Limb (tissue), 2 donors: ENCODE data around the gene C1QL1.

Experiments used
- DNase-seq, 2 donors: peaks; one replicate each; pipeline ENCODE4 v3.0.0-alpha.2; 2016; ENCODE audit errors: extremely low spot score in 2 of 2

Gene C1QL1

GRCh38 chr17:44915862-44916780 is 52.0 kb downstream of the C1QL1 start:
- no peak for DNase-seq

- no peak for DNase-seq
Measured at GRCh38 chr17:44915321-44915726, 52.8 kb downstream of the C1QL1 start, which contains the start of gene GFAP. GFAP (minus strand) TSS chr17:44915500; CDS start chr17:44915486, 14 bp downstream.

- no peak for DNase-seq
Measured at GRCh38 chr17:44914698-44915271, 53.3 kb downstream of the C1QL1 start.

- DNase-seq: no peak
Measured at GRCh38 chr17:44914148-44914547, 54.0 kb downstream of the C1QL1 start.

GRCh38 chr17:44913676-44914075 is 54.4 kb downstream of the C1QL1 start:
- no peak for DNase-seq

GRCh38 chr17:44912763-44913544 is 55.1 kb downstream of the C1QL1 start:
- no peak for DNase-seq

- DNase-seq: no peak
Measured at GRCh38 chr17:44911133-44912001, 56.7 kb downstream of the C1QL1 start.

GRCh38 chr17:44910231-44911106 is 57.6 kb downstream of the C1QL1 start:
- DNase-seq: no peak
